HL-60 (cell line): ENCODE results near the gene PTPRM.

Experiments
- GABPA ChIP-seq: IDR thresholded peaks from 2 replicates; pipeline ENCODE4 v1.6.1; 2012; ENCODE audit warnings: low read depth
- POLR2AphosphoS5 ChIP-seq: IDR thresholded peaks from 2 replicates; pipeline ENCODE4 v1.6.1; 2012; ENCODE audit warnings: low read depth
- SPI1 ChIP-seq: IDR thresholded peaks from 2 replicates; pipeline ENCODE4 v1.6.1; 2012; ENCODE audit warnings: low read depth, mild to moderate bottlenecking, borderline replicate concordance
- TF ChIP-seq, protein P1 (sequence below): IDR thresholded peaks from one replicate; pipeline ENCODE4 v1.5.1; 2011; ENCODE audit warnings: low read length, control low read depth, inconsistent platforms; ENCODE audit not compliant: insufficient read depth

DNA sequence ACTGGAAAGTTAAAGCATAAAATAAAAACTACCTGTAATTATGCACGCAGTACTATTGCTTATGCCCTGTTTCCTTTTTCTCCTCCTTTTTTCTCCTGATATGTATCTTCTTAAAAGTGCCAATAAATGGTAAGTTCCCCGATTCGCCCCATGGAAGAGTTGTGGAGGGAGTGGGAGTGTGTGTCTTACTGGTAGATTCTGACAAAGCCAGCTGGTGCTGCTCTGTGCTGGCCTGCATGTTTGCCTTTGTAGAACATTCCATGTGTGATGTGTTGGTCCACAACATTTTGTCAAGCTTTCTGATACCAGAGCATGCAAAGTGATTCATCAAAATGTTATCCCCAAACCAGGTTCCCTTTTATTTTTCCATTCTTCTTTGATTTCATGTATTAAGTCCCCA lies 685.3 kb downstream of the PTPRM start:
- TF ChIP-seq, protein P1, sequence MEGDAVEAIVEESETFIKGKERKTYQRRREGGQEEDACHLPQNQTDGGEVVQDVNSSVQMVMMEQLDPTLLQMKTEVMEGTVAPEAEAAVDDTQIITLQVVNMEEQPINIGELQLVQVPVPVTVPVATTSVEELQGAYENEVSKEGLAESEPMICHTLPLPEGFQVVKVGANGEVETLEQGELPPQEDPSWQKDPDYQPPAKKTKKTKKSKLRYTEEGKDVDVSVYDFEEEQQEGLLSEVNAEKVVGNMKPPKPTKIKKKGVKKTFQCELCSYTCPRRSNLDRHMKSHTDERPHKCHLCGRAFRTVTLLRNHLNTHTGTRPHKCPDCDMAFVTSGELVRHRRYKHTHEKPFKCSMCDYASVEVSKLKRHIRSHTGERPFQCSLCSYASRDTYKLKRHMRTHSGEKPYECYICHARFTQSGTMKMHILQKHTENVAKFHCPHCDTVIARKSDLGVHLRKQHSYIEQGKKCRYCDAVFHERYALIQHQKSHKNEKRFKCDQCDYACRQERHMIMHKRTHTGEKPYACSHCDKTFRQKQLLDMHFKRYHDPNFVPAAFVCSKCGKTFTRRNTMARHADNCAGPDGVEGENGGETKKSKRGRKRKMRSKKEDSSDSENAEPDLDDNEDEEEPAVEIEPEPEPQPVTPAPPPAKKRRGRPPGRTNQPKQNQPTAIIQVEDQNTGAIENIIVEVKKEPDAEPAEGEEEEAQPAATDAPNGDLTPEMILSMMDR, result no peak
- TF ChIP-seq POLR2AphosphoS5 (no peak), SPI1 (no peak), GABPA (no peak)
